ENCODE data around the gene ACBD6. TPM values are rescaled to one million over a fixed set of nuclear protein-coding genes. Genes with fewer than 3 reads are reported as not detected.

The ACBD6 gene
- total and polyA plus RNA-seq, 2 experiments from 2014 or later = 36.3 to 45.8 TPM

DNA sequence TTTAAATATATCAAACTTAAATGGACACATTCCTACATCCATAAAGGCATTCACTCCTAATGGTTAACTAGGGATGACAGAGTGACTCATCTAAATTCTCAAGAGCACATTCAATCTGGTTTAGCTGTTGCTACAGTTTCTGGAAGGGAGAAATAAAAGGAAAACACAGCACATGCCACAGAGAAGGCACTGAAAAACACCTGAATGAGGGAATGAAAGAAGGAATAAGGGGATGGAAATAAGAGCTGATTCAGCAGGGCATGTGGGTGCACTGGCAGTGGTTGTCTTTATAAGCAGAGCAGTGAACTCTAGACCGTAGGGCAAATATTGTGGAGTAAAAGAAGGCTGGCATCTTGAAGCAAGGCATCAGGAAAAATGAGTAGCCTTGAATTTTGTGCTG lies 193.0 kb downstream of the ACBD6 start:
- Histone ChIP-seq H3K9me3 (ENCODE audit: low read depth) (no peaks in the 10 kb centered on the region), H3K9me2 (replicated peaks; ENCODE audit: insufficient read depth) (no peaks in the 10 kb centered on the region), H2AFZ (no peak overlapping the region), H3K27me3 (no peaks in the 10 kb centered on the region), H3K36me3 (replicated peaks; ENCODE audit: insufficient read depth, low read depth) (no peaks in the 10 kb centered on the region), H4K20me1 (ENCODE audit: insufficient read depth, poor library complexity, severe bottlenecking) (no peaks in the 10 kb centered on the region), H3K27ac (peak overlapping the region; percentile 70), H3K4me3 (no peak overlapping the region), H3K79me2 (no peaks in the 10 kb centered on the region), H3K4me1 (ENCODE audit: insufficient read depth) (no peaks in the 10 kb centered on the region), H3K4me2 (no peak overlapping the region)
- WGBS (ENCODE audit: low lambda C conversion rate, missing lambda C conversion rate) = 100% methylated on average over 1 of the region's 1 CpG
- peak; percentile 10 for DNase-seq (ENCODE audit: low spot score)
- no peak for TF ChIP-seq EZH2phosphoT487 (IDR thresholded peaks at IDR 0.05; ENCODE audit: low read depth, severe bottlenecking, unreplicated experiment)
- TF ChIP-seq EZH2 (IDR thresholded peaks at IDR 0.05; ENCODE audit: borderline replicate concordance) = no peak
- TF ChIP-seq, protein P1, sequence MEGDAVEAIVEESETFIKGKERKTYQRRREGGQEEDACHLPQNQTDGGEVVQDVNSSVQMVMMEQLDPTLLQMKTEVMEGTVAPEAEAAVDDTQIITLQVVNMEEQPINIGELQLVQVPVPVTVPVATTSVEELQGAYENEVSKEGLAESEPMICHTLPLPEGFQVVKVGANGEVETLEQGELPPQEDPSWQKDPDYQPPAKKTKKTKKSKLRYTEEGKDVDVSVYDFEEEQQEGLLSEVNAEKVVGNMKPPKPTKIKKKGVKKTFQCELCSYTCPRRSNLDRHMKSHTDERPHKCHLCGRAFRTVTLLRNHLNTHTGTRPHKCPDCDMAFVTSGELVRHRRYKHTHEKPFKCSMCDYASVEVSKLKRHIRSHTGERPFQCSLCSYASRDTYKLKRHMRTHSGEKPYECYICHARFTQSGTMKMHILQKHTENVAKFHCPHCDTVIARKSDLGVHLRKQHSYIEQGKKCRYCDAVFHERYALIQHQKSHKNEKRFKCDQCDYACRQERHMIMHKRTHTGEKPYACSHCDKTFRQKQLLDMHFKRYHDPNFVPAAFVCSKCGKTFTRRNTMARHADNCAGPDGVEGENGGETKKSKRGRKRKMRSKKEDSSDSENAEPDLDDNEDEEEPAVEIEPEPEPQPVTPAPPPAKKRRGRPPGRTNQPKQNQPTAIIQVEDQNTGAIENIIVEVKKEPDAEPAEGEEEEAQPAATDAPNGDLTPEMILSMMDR (IDR thresholded peaks at IDR 0.05; ENCODE audit: poor library complexity) = no peak

DNA sequence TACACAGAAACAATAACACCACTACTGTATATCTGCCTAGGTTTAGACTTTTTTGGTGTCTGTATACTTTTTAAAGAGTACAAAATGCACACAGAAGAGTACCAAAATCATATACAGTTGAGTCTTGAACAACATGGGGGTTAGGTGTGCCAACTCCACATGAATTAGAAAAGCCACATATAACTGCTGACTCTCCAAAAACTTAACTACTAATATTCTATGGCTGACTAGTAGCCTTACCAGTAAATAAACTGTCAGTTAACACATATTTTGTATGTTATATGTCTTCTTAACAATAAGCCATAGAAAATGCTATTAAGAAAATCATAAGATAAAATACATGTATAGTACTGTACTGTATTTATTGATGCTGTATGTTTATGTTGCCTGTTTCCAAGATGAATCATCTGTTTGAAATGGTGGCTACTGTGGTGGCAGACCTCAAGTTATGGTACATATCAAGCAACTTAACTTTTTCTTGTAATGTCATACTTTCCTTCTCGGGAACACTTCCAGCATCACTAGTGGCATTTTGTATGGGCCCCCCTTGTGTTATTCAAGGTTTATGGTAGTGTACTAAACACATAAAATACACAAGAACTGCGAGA lies 201.1 kb downstream of the ACBD6 start:
- no peaks in the 10 kb centered on the region for H3K9me2 ChIP-seq (replicated peaks; ENCODE audit: insufficient read depth)
- no peak overlapping the region for H2AFZ ChIP-seq
- TF ChIP-seq EZH2phosphoT487 (IDR thresholded peaks at IDR 0.05; ENCODE audit: low read depth, severe bottlenecking, unreplicated experiment) (no peak), EZH2 (IDR thresholded peaks at IDR 0.05; ENCODE audit: borderline replicate concordance) (no peak)
- TF ChIP-seq, protein P1 (IDR thresholded peaks at IDR 0.05; ENCODE audit: poor library complexity) = no peak
- H3K9me3 ChIP-seq (ENCODE audit: low read depth) = no peaks in the 10 kb centered on the region
- no peak overlapping the region for H3K4me2 ChIP-seq
- no peak for DNase-seq (ENCODE audit: low spot score)
- H3K36me3 ChIP-seq (replicated peaks; ENCODE audit: insufficient read depth, low read depth) = no peaks in the 10 kb centered on the region
- no peaks in the 10 kb centered on the region for H3K79me2 ChIP-seq
- H3K4me3 ChIP-seq = no peak overlapping the region
- WGBS (ENCODE audit: low lambda C conversion rate, missing lambda C conversion rate) = 92% methylated on average over 2 of the region's 2 CpGs
- no peaks in the 10 kb centered on the region for H3K4me1 ChIP-seq (ENCODE audit: insufficient read depth)
- H3K27ac ChIP-seq = no peak overlapping the region
- no peaks in the 10 kb centered on the region for H3K27me3 ChIP-seq
- no peaks in the 10 kb centered on the region for H4K20me1 ChIP-seq (ENCODE audit: insufficient read depth, poor library complexity, severe bottlenecking)

DNA sequence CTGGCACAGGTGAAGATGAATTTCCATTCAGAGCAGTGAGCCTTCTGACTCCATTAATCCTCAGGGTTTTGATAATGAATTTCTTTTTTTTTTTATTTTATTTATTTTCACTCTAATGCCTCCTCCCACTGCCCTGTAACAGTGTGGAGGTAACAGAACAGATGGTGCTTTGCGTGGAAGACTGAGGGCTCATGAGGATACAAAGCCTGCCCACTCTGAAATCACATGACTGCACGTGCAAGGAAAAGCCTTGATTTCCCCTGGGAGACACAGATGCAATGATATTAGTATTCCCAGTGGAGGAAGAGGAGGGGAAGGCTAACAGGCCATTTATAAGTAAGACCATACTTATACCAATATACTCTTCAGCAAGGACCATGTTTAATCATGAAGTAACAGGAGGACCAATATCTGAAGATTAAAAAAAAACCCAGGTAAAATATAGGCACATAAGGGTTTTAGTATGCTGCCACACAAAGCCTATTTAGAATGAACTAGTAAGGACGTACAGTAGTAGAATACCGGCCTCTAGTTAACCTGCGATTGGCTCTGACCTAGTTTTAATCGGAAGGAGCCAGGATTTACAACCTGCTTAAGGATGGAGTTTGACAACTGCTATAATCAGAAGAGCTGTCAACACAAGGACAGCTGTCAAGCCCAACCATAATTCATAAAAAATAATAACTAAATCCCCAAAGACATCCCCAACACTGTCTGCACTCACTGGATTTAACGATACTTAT lies 202.7 kb downstream of the ACBD6 start:
- H3K36me3 ChIP-seq (replicated peaks; ENCODE audit: insufficient read depth, low read depth) = no peaks in the 10 kb centered on the region
- no peak overlapping the region for H2AFZ ChIP-seq
- no peak overlapping the region for H3K4me2 ChIP-seq
- no peaks in the 10 kb centered on the region for H3K9me3 ChIP-seq (ENCODE audit: low read depth)
- H3K4me1 ChIP-seq (ENCODE audit: insufficient read depth) = no peaks in the 10 kb centered on the region
- H4K20me1 ChIP-seq (ENCODE audit: insufficient read depth, poor library complexity, severe bottlenecking) = no peaks in the 10 kb centered on the region
- no peak overlapping the region for H3K27ac ChIP-seq
- WGBS (ENCODE audit: low lambda C conversion rate, missing lambda C conversion rate) = 91% methylated on average over 7 of the region's 7 CpGs
- TF ChIP-seq, protein P1 (IDR thresholded peaks at IDR 0.05; ENCODE audit: poor library complexity) = no peak
- TF ChIP-seq EZH2 (IDR thresholded peaks at IDR 0.05; ENCODE audit: borderline replicate concordance) (no peak), EZH2phosphoT487 (IDR thresholded peaks at IDR 0.05; ENCODE audit: low read depth, severe bottlenecking, unreplicated experiment) (no peak)
- H3K79me2 ChIP-seq = no peaks in the 10 kb centered on the region
- H3K27me3 ChIP-seq = no peaks in the 10 kb centered on the region
- no peaks in the 10 kb centered on the region for H3K9me2 ChIP-seq (replicated peaks; ENCODE audit: insufficient read depth)
- no peak for DNase-seq (ENCODE audit: low spot score)
- H3K4me3 ChIP-seq = no peak overlapping the region

Data from hepatocyte (in vitro differentiated cells).